GM12875 (cell line): Measurements from ENCODE around the gene ZNF804B.

ENCODE experiments used
- H3K4me3 ChIP-seq: one replicate; pipeline ENCODE4 v1.5.1; 2011; ENCODE audit warnings: low read depth, low read length, control low read depth
- TF ChIP-seq, protein P1 (sequence below): IDR thresholded peaks from 2 replicates; pipeline ENCODE4 v1.5.1; 2011; ENCODE audit warnings: low read depth, mild to moderate bottlenecking, control low read depth, inconsistent platforms, low read length, moderate library complexity, borderline replicate concordance; ENCODE audit not compliant: insufficient read depth

ZNF804B gene

GRCh38 chr7:89332026-89332425, 572.5 kb downstream of the ZNF804B start:
- TF ChIP-seq, protein P1, sequence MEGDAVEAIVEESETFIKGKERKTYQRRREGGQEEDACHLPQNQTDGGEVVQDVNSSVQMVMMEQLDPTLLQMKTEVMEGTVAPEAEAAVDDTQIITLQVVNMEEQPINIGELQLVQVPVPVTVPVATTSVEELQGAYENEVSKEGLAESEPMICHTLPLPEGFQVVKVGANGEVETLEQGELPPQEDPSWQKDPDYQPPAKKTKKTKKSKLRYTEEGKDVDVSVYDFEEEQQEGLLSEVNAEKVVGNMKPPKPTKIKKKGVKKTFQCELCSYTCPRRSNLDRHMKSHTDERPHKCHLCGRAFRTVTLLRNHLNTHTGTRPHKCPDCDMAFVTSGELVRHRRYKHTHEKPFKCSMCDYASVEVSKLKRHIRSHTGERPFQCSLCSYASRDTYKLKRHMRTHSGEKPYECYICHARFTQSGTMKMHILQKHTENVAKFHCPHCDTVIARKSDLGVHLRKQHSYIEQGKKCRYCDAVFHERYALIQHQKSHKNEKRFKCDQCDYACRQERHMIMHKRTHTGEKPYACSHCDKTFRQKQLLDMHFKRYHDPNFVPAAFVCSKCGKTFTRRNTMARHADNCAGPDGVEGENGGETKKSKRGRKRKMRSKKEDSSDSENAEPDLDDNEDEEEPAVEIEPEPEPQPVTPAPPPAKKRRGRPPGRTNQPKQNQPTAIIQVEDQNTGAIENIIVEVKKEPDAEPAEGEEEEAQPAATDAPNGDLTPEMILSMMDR = no peak
- no peak overlapping the region for H3K4me3 ChIP-seq

DNA sequence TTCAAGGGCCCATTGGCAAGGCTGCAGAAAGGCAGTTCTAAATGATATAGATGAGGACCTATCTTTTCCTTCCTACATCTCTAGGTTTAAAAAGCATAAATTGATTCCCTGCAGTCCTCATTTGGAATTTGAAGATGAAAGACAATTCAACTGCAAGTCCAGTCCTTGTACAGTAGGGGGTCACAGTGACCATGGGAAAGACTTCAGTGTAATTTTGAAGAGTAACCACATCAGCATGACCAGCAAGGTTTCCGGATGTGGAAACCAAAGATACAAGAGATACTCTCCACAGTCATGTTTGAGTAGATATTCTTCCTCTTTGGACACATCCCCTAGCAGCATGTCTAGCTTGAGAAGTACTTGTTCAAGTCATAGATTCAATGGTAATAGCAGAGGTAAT, 575.3 kb downstream of the ZNF804B start:
- TF ChIP-seq, protein P1 = no peak
- H3K4me3 ChIP-seq = no peak overlapping the region

- H3K4me3 ChIP-seq = no peak overlapping the region
- TF ChIP-seq, protein P1 = no peak
Observed at GRCh38 chr7:89335490-89335889, 576.0 kb downstream of the ZNF804B start.

DNA sequence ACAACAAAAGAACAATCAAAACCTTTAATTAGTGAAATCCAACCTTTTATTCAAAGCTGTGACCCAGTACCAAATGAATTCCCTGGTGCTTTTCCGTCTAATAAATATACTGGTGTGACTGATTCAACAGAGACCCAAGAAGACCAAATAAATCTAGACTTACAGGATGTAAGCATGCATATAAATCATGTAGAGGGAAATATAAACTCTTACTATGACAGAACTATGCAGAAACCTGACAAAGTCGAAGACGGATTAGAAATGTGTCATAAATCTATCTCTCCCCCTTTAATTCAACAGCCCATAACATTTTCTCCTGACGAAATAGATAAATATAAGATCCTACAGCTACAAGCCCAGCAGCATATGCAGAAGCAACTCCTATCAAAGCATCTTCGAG, 576.6 kb downstream of the ZNF804B start:
- H3K4me3 ChIP-seq = no peak overlapping the region
- TF ChIP-seq, protein P1 = no peak

GRCh38 chr7:89339748-89340147, 580.2 kb downstream of the ZNF804B start:
- TF ChIP-seq, protein P1 = no peak

GRCh38 chr7:89357121-89357520, 597.6 kb downstream of the ZNF804B start:
- TF ChIP-seq, protein P1 = no peak
- H3K4me3 ChIP-seq = no peak overlapping the region

More at GRCh38 chr7:89339748-89340147, 580.2 kb downstream of the ZNF804B start:
- no peak overlapping the region for H3K4me3 ChIP-seq

- TF ChIP-seq, protein P1 = no peak
- H3K4me3 ChIP-seq = no peak overlapping the region
Observed at GRCh38 chr7:89377219-89377618, 617.7 kb downstream of the ZNF804B start.
